ENCODE measurements around the gene P2RX4. TPM values are rescaled to one million over a fixed set of nuclear protein-coding genes. Genes with fewer than 3 reads are reported as not detected.
A peak's percentile ranks its signal among the peaks of the same experiment; 100 is the strongest.

Gene P2RX4
- total and polyA plus RNA-seq, 4 experiments from 2014 or later: 35.4 to 66.0 (median 52.7) TPM

DNA sequence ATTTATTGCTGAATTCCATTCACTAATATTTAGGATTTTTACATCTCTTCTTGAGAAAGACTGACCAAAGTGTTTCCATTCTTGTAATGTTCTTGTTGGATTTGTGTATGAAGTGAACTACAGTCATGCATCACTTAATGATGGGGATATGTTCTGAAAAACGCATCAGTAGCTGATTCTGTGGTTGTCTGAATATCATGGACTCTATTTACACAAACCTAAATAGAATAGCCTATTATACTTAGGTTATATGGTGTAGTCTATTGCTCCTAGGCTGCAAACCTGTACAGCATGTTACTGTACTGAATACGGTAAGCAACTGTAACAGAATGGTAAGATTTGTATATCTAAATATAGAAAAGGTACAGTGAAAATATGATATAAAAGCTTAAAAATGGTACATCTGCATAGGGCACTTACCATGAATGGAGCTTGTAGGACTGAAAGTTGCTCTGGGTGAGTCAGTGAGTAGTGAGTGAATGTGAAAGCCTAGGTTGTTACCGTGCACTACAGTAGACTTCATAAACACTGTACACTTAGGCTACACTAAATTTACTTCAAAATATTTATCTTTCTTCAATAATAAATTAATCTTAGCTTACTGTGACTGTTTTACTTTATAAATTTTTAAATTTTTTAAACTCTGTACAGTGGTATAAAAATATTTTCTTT is 27.6 kb upstream of the P2RX4 start:
- H3K27me3 Mint-ChIP-seq: no peaks in the 10 kb centered on the region
- no peak overlapping the region for H3K27ac ChIP-seq (ENCODE audit: low read depth, low read length)
- H3K36me3 Mint-ChIP-seq: peaks cover under 1 to 20% of the 10 kb centered on the region in 2 donors
- ChIA-PET POLR2A (ENCODE audit: partially characterized antibody) (interaction anchor here (0.9 kb wide), 1 partner anchor 9 kb away, joined by 3 read pairs; no protein-coding TSS in a partner anchor), CTCF (ENCODE audit: partially characterized antibody) (interaction anchor here (1.2 kb wide), 1 partner anchor 89 kb away, joined by 3 read pairs; no protein-coding TSS in a partner anchor)
- no peaks in the 10 kb centered on the region for H3K9me3 ChIP-seq (ENCODE audit: control insufficient read depth in 1 of 2, low read length in 2 of 2)
- H3K27me3 ChIP-seq (ENCODE audit: insufficient read depth, low read length): no peaks in the 10 kb centered on the region
- H3K27ac Mint-ChIP-seq: no peak overlapping the region
- DNase-seq: no peak
- no peaks in the 10 kb centered on the region for H3K4me1 ChIP-seq (ENCODE audit: insufficient read depth, low read length)
- H3K4me3 Mint-ChIP-seq: no peak overlapping the region
- no peaks in the 10 kb centered on the region for H3K36me3 ChIP-seq (ENCODE audit: insufficient read depth, low read length)
- no peaks in the 10 kb centered on the region for H3K4me1 Mint-ChIP-seq
- intact Hi-C loops (cut with micrococcal nuclease): no loop called here
- H3K4me3 ChIP-seq (ENCODE audit: low read length in 2 of 2): no peak overlapping the region
- H3K9me3 Mint-ChIP-seq: peaks cover 0 to 8% (median 2%) of the 10 kb centered on the region in 8 donors

DNA sequence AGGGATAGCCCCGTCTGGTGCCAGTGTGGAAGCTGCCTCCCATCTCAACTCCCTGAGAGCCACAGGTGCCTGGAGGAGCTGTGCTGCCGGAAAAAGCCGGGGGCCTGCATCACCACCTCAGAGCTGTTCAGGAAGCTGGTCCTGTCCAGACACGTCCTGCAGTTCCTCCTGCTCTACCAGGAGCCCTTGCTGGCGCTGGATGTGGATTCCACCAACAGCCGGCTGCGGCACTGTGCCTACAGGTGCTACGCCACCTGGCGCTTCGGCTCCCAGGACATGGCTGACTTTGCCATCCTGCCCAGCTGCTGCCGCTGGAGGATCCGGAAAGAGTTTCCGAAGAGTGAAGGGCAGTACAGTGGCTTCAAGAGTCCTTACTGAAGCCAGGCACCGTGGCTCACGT is 25.5 kb upstream of the P2RX4 start:
- no peak overlapping the region for H3K27ac Mint-ChIP-seq
- Histone ChIP-seq H3K36me3 (ENCODE audit: insufficient read depth, low read length) (no peaks in the 10 kb centered on the region), H3K4me1 (ENCODE audit: insufficient read depth, low read length) (no peaks in the 10 kb centered on the region), H3K27ac (ENCODE audit: low read depth, low read length) (no peak overlapping the region), H3K27me3 (ENCODE audit: insufficient read depth, low read length) (no peaks in the 10 kb centered on the region), H3K9me3 (ENCODE audit: control insufficient read depth in 1 of 2, low read length in 2 of 2) (no peaks in the 10 kb centered on the region), H3K4me3 (ENCODE audit: low read length in 2 of 2) (no peak overlapping the region)
- no peaks in the 10 kb centered on the region for H3K27me3 Mint-ChIP-seq
- POLR2A ChIA-PET (ENCODE audit: partially characterized antibody): no interaction called here
- intact Hi-C loops (cut with micrococcal nuclease): no loop called here
- H3K36me3 Mint-ChIP-seq: peaks cover 0 to 15% of the 10 kb centered on the region in 2 donors
- DNase-seq: no peak
- no peaks in the 10 kb centered on the region for H3K4me1 Mint-ChIP-seq
- no peak overlapping the region for H3K4me3 Mint-ChIP-seq
- CTCF ChIA-PET (ENCODE audit: partially characterized antibody): interaction anchor here (1.0 kb wide), 1 partner anchor 1082 kb away, joined by 3 read pairs; no protein-coding TSS in a partner anchor
- peaks cover 0 to 8% (median 2%) of the 10 kb centered on the region in 8 donors for H3K9me3 Mint-ChIP-seq

DNA sequence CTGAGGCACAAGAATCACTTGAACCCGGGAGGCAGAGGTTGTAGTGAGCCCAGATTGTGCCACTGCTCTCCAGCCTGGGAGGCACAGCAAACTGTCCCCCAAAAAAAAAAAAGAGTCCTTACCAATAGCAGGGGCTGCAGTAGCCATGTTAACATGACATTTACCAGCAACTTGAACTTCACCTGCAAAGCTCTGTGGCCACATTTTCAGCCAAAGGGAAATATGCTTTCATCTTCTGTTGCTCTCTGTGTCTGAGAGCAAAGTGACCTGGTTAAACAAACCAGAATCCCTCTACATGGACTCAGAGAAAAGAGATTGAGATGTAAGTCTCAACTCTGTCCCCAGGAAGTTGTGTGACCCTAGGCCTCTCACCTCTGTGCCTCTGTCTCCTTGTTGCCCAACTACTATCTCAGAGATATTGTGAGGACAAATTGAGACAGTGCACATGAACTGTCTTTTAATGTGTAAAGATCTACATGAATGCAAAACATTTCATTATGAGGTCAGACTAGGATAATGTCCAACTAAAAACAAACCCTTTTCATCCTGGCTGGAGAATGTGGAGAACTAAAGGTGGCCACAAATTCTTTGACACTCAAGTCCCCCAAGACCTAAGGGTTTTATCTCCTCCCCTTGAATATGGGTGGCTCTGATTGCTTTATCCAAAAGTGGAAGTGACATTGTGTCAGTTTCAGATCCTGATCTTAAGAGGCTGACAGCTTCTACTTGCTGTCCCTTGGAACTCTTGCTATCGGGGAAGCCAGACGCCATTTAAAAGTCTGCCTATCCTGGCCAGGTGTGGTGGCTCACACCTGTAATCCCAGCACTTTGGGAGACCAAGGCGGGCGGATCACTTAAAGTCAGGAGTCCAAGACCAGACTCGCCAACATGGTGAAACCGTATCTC is 24.7 kb upstream of the P2RX4 start:
- no peak overlapping the region for H3K27ac ChIP-seq (ENCODE audit: low read depth, low read length)
- no peaks in the 10 kb centered on the region for H3K27me3 ChIP-seq (ENCODE audit: insufficient read depth, low read length)
- no peaks in the 10 kb centered on the region for H3K27me3 Mint-ChIP-seq
- peaks cover 0 to 8% (median 2%) of the 10 kb centered on the region in 8 donors for H3K9me3 Mint-ChIP-seq
- H3K4me3 ChIP-seq (ENCODE audit: low read length in 2 of 2): no peak overlapping the region
- no peaks in the 10 kb centered on the region for H3K9me3 ChIP-seq (ENCODE audit: control insufficient read depth in 1 of 2, low read length in 2 of 2)
- no peak for DNase-seq
- intact Hi-C loops (cut with micrococcal nuclease): no loop called here
- no peaks in the 10 kb centered on the region for H3K36me3 ChIP-seq (ENCODE audit: insufficient read depth, low read length)
- POLR2A ChIA-PET (ENCODE audit: partially characterized antibody): no interaction called here
- H3K27ac Mint-ChIP-seq: no peak overlapping the region
- peaks cover 0 to 11% of the 10 kb centered on the region in 2 donors for H3K36me3 Mint-ChIP-seq
- CTCF ChIA-PET (ENCODE audit: partially characterized antibody): interaction anchor here (0.7 to 1.3 kb wide), 4 partner anchors 71 to 1081 kb away, joined by 3 read pairs; no protein-coding TSS in a partner anchor
- H3K4me1 ChIP-seq (ENCODE audit: insufficient read depth, low read length): no peaks in the 10 kb centered on the region
- H3K4me3 Mint-ChIP-seq: no peak overlapping the region
- no peaks in the 10 kb centered on the region for H3K4me1 Mint-ChIP-seq

- H3K27me3 Mint-ChIP-seq: no peaks in the 10 kb centered on the region
- CTCF ChIA-PET (ENCODE audit: partially characterized antibody): interaction anchor here (1.3 kb wide), 1 partner anchor 243 kb away, joined by 3 read pairs; no protein-coding TSS in a partner anchor
- no peak overlapping the region for H3K27ac ChIP-seq (ENCODE audit: low read depth, low read length)
- H3K27ac Mint-ChIP-seq: no peak overlapping the region
- H3K36me3 ChIP-seq (ENCODE audit: insufficient read depth, low read length): no peaks in the 10 kb centered on the region
- H3K9me3 ChIP-seq (ENCODE audit: control insufficient read depth in 1 of 2, low read length in 2 of 2): no peaks in the 10 kb centered on the region
- no peaks in the 10 kb centered on the region for H3K27me3 ChIP-seq (ENCODE audit: insufficient read depth, low read length)
- no peak overlapping the region for H3K4me3 ChIP-seq (ENCODE audit: low read length in 2 of 2)
- H3K9me3 Mint-ChIP-seq: peaks cover 0 to 6% (median 0%) of the 10 kb centered on the region in 8 donors
- no peak overlapping the region for H3K4me3 Mint-ChIP-seq
- intact Hi-C loops (cut with micrococcal nuclease): no loop called here
- peaks cover 0 to 6% of the 10 kb centered on the region in 2 donors for H3K36me3 Mint-ChIP-seq
- H3K4me1 Mint-ChIP-seq: peaks cover 0 to 2% (median 0%) of the 10 kb centered on the region in 4 donors
- DNase-seq: no peak
- no peaks in the 10 kb centered on the region for H3K4me1 ChIP-seq (ENCODE audit: insufficient read depth, low read length)
- POLR2A ChIA-PET (ENCODE audit: partially characterized antibody): no interaction called here
Observed at GRCh38 chr12:121186826-121187225, 23.1 kb upstream of the P2RX4 start.

GRCh38 chr12:121187501-121187900 is 22.4 kb upstream of the P2RX4 start:
- Histone ChIP-seq H3K9me3 (ENCODE audit: control insufficient read depth in 1 of 2, low read length in 2 of 2) (no peaks in the 10 kb centered on the region), H3K36me3 (ENCODE audit: insufficient read depth, low read length) (no peaks in the 10 kb centered on the region), H3K4me3 (ENCODE audit: low read length in 2 of 2) (no peak overlapping the region), H3K27me3 (ENCODE audit: insufficient read depth, low read length) (no peaks in the 10 kb centered on the region), H3K4me1 (ENCODE audit: insufficient read depth, low read length) (no peaks in the 10 kb centered on the region), H3K27ac (ENCODE audit: low read depth, low read length) (no peak overlapping the region)
- intact Hi-C loops (cut with micrococcal nuclease): no loop called here
- CTCF ChIA-PET (ENCODE audit: partially characterized antibody): no interaction called here
- Mint-ChIP-seq H3K9me3 (peaks cover 0 to under 1% (median 0%) of the 10 kb centered on the region in 8 donors), H3K36me3 (no peaks in the 10 kb centered on the region), H3K4me1 (peaks cover 0 to 2% (median 0%) of the 10 kb centered on the region in 4 donors), H3K27ac (peak overlapping the region in 1 of 7 donors; percentile 30), H3K4me3 (no peak overlapping the region), H3K27me3 (no peaks in the 10 kb centered on the region)
- POLR2A ChIA-PET (ENCODE audit: partially characterized antibody): no interaction called here
- no peak for DNase-seq

GRCh38 chr12:121188227-121188626 is 21.7 kb upstream of the P2RX4 start:
- Mint-ChIP-seq H3K9me3 (no peaks in the 10 kb centered on the region), H3K4me1 (peaks cover 0 to 2% (median 0%) of the 10 kb centered on the region in 4 donors), H3K4me3 (no peak overlapping the region), H3K27ac (no peak overlapping the region), H3K27me3 (no peaks in the 10 kb centered on the region), H3K36me3 (no peaks in the 10 kb centered on the region)
- no peak overlapping the region for H3K4me3 ChIP-seq (ENCODE audit: low read length in 2 of 2)
- H3K4me1 ChIP-seq (ENCODE audit: insufficient read depth, low read length): no peaks in the 10 kb centered on the region
- no peaks in the 10 kb centered on the region for H3K27me3 ChIP-seq (ENCODE audit: insufficient read depth, low read length)
- no peaks in the 10 kb centered on the region for H3K36me3 ChIP-seq (ENCODE audit: insufficient read depth, low read length)
- no peaks in the 10 kb centered on the region for H3K9me3 ChIP-seq (ENCODE audit: control insufficient read depth in 1 of 2, low read length in 2 of 2)
- no peak for DNase-seq
- no peak overlapping the region for H3K27ac ChIP-seq (ENCODE audit: low read depth, low read length)
- POLR2A ChIA-PET (ENCODE audit: partially characterized antibody): no interaction called here
- intact Hi-C loops (cut with micrococcal nuclease): no loop called here
- CTCF ChIA-PET (ENCODE audit: partially characterized antibody): no interaction called here

GRCh38 chr12:121189131-121189530 is 20.8 kb upstream of the P2RX4 start:
- POLR2A ChIA-PET (ENCODE audit: partially characterized antibody): no interaction called here
- CTCF ChIA-PET (ENCODE audit: partially characterized antibody): interaction anchor here (1.2 to 1.6 kb wide), 2 partner anchors 10 to 18 kb away, joined by 3 to 7 read pairs; no protein-coding TSS in a partner anchor
- H3K27ac Mint-ChIP-seq: no peak overlapping the region
- Histone ChIP-seq H3K9me3 (ENCODE audit: control insufficient read depth in 1 of 2, low read length in 2 of 2) (no peaks in the 10 kb centered on the region), H3K36me3 (ENCODE audit: insufficient read depth, low read length) (no peaks in the 10 kb centered on the region), H3K4me1 (ENCODE audit: insufficient read depth, low read length) (no peaks in the 10 kb centered on the region), H3K27ac (ENCODE audit: low read depth, low read length) (no peak overlapping the region), H3K4me3 (ENCODE audit: low read length in 2 of 2) (no peak overlapping the region), H3K27me3 (ENCODE audit: insufficient read depth, low read length) (no peaks in the 10 kb centered on the region)
- H3K4me3 Mint-ChIP-seq: no peak overlapping the region
- no peak for DNase-seq
- H3K4me1 Mint-ChIP-seq: peaks cover 0 to 2% (median 0%) of the 10 kb centered on the region in 4 donors
- no peaks in the 10 kb centered on the region for H3K27me3 Mint-ChIP-seq
- no peaks in the 10 kb centered on the region for H3K36me3 Mint-ChIP-seq
- no peaks in the 10 kb centered on the region for H3K9me3 Mint-ChIP-seq
- intact Hi-C loops (cut with micrococcal nuclease): no loop called here

Measured in CD4-positive, alpha-beta memory T cell (primary cell).